Fibroblast of the aortic adventitia (primary cell): Measurements from ENCODE around the gene IQCH. TPM values are rescaled to one million over a fixed set of nuclear protein-coding genes. Genes with fewer than 3 reads are reported as not detected.

Experiments
- DNase-seq: peaks from one replicate; pipeline ENCODE4 v3.0.0-alpha.2; 2010; ENCODE audit warnings: low read depth
- H3K4me3 ChIP-seq: 2 replicates; pipeline ENCODE4 v1.5.1; 2011; ENCODE audit warnings: low read depth, mild to moderate bottlenecking, control low read depth, low read length, moderate library complexity
- CTCF ChIP-seq: IDR thresholded peaks from 2 replicates; pipeline ENCODE4 v1.5.1; 2011; ENCODE audit warnings: mild to moderate bottlenecking, low read length, control low read depth, inconsistent platforms; ENCODE audit not compliant: insufficient read depth
- total RNA-seq: library from RNA; depleted of rRNA; stranded (reverse); fragments of >200 nt; gene quantifications from 2 replicates; pipeline ENCODE4 v1.2.3, GENCODE V29; 2012; ENCODE audit warnings: low replicate concordance

IQCH gene
- total RNA-seq, 1 donor: 3.6 TPM

GRCh38 chr15:67307889-67308597 is 53.5 kb downstream of the IQCH start:
- DNase-seq: no peak

GRCh38 chr15:67311731-67312130 is 57.1 kb downstream of the IQCH start:
- DNase-seq: no peak
- TF ChIP-seq CTCF: no peak
- H3K4me3 ChIP-seq: no peak overlapping the region

More at GRCh38 chr15:67307889-67308597, 53.5 kb downstream of the IQCH start:
- TF ChIP-seq CTCF: no peak
- H3K4me3 ChIP-seq: no peak overlapping the region

GRCh38 chr15:67319961-67320360 is 65.4 kb downstream of the IQCH start:
- DNase-seq: no peak
- TF ChIP-seq CTCF: no peak
- H3K4me3 ChIP-seq: no peak overlapping the region

- no peak for DNase-seq
- H3K4me3 ChIP-seq: no peak overlapping the region
- no peak for TF ChIP-seq CTCF
Observed at GRCh38 chr15:67321352-67321751, 66.8 kb downstream of the IQCH start.

GRCh38 chr15:67322481-67322880 is 67.9 kb downstream of the IQCH start:
- no peak overlapping the region for H3K4me3 ChIP-seq
- TF ChIP-seq CTCF: no peak
- DNase-seq: peak; percentile 41

- DNase-seq: no peak
- TF ChIP-seq CTCF: no peak
- H3K4me3 ChIP-seq: no peak overlapping the region
Observed at GRCh38 chr15:67327312-67327711, 72.7 kb downstream of the IQCH start.

- no peak for TF ChIP-seq CTCF
- H3K4me3 ChIP-seq: no peak overlapping the region
- no peak for DNase-seq
Observed at GRCh38 chr15:67327737-67328136, 73.2 kb downstream of the IQCH start.
